Measurements from ENCODE around the gene TRHDE.

Gene TRHDE

GRCh38 chr12:72313806-72314205, 41.6 kb downstream of the TRHDE start:
- intact Hi-C loops (cut with DNase I), result no loop called here
- no peak for DNase-seq

GRCh38 chr12:72315858-72316257, 43.7 kb downstream of the TRHDE start:
- DNase-seq, result peak in 3 of 10 donors; percentile 21 to 85 (median 71)

GRCh38 chr12:72318341-72318740, 46.2 kb downstream of the TRHDE start:
- intact Hi-C loops (cut with DNase I), result no loop called here
- no peak for DNase-seq

More at GRCh38 chr12:72315858-72316257, 43.7 kb downstream of the TRHDE start:
- intact Hi-C loops (cut with DNase I), result no loop called here

GRCh38 chr12:72323881-72324280, 51.7 kb downstream of the TRHDE start:
- intact Hi-C loops (cut with DNase I), result no loop called here

GRCh38 chr12:72330301-72330700, 58.1 kb downstream of the TRHDE start:
- DNase-seq, result peak in 2 of 10 donors; percentile 19 to 53
- intact Hi-C loops (cut with DNase I), result no loop called here

More at GRCh38 chr12:72323881-72324280, 51.7 kb downstream of the TRHDE start:
- no peak for DNase-seq

- no peak for DNase-seq
- intact Hi-C loops (cut with DNase I), result no loop called here
Measured at GRCh38 chr12:72330784-72331183, 58.6 kb downstream of the TRHDE start.

- intact Hi-C loops (cut with DNase I), result no loop called here
- no peak for DNase-seq
Measured at GRCh38 chr12:72337382-72337781, 65.2 kb downstream of the TRHDE start.

GRCh38 chr12:72337946-72338345, 65.8 kb downstream of the TRHDE start:
- DNase-seq, result no peak
- intact Hi-C loops (cut with DNase I), result no loop called here

GRCh38 chr12:72338437-72338836, 66.3 kb downstream of the TRHDE start:
- no peak for DNase-seq
- intact Hi-C loops (cut with DNase I), result no loop called here

GRCh38 chr12:72346363-72346944, 74.3 kb downstream of the TRHDE start:
- peak in 8 of 10 donors; percentile 26 to 87 (median 70) for DNase-seq
- intact Hi-C loops (cut with DNase I), result no loop called here

- no peak for DNase-seq
- intact Hi-C loops (cut with DNase I), result no loop called here
Measured at GRCh38 chr12:72349491-72349890, 77.3 kb downstream of the TRHDE start.

GRCh38 chr12:72359416-72359815, 87.2 kb downstream of the TRHDE start:
- intact Hi-C loops (cut with DNase I), result no loop called here
- no peak for DNase-seq

- no peak for DNase-seq
- intact Hi-C loops (cut with DNase I), result no loop called here
Measured at GRCh38 chr12:72365151-72365550, 93.0 kb downstream of the TRHDE start.

- no peak for DNase-seq
- intact Hi-C loops (cut with DNase I), result no loop called here
Measured at GRCh38 chr12:72366255-72366654, 94.1 kb downstream of the TRHDE start.

- intact Hi-C loops (cut with DNase I), result no loop called here
- no peak for DNase-seq
Measured at GRCh38 chr12:72368298-72368697, 96.1 kb downstream of the TRHDE start.

GRCh38 chr12:72368719-72369422, 96.7 kb downstream of the TRHDE start:
- DNase-seq, result no peak
- intact Hi-C loops (cut with DNase I), result no loop called here

- no peak for DNase-seq
- intact Hi-C loops (cut with DNase I), result no loop called here
Measured at GRCh38 chr12:72369423-72369959, 97.3 kb downstream of the TRHDE start.

- intact Hi-C loops (cut with DNase I), result no loop called here
- DNase-seq, result no peak
Measured at GRCh38 chr12:72380441-72380840, 108.3 kb downstream of the TRHDE start.

GRCh38 chr12:72388322-72388721, 116.2 kb downstream of the TRHDE start:
- DNase-seq, result no peak
- intact Hi-C loops (cut with DNase I), result no loop called here

- intact Hi-C loops (cut with DNase I), result no loop called here
- no peak for DNase-seq
Measured at GRCh38 chr12:72390146-72390545, 118.0 kb downstream of the TRHDE start.

GRCh38 chr12:72406111-72406510, 133.9 kb downstream of the TRHDE start:
- intact Hi-C loops (cut with DNase I), result no loop called here
- no peak for DNase-seq

GRCh38 chr12:72432037-72432604, 160.0 kb downstream of the TRHDE start:
- intact Hi-C loops (cut with DNase I), result no loop called here
- DNase-seq, result no peak

Measured in posterior cingulate gyrus (tissue), 11 donors.